Keratinocyte (primary cell): ENCODE data around the gene LINGO1.

Experiments
- EZH2 ChIP-seq: IDR thresholded peaks from one replicate; pipeline ENCODE4 v1.6.1; 2012; ENCODE audit warnings: inconsistent platforms, mild to moderate bottlenecking, low read length, moderate library complexity
- TF ChIP-seq, protein P1 (sequence below), 3 experiments: IDR thresholded peaks in 1 of 3; conservative IDR thresholded peaks in 1 of 3; optimal IDR thresholded peaks in 1 of 3; 2 replicates in 2 of 3; 3 replicates in 1 of 3; pipeline versions ENCODE3 to v1.5.1; 2011; ENCODE audit warnings: low read length in 3 of 3, mild to moderate bottlenecking in 3 of 3, moderate library complexity in 2 of 3, control low read depth in 1 of 3, inconsistent platforms in 1 of 3; ENCODE audit not compliant: insufficient read depth in 2 of 3; ENCODE audit errors: extremely low read depth in 1 of 3

DNA sequence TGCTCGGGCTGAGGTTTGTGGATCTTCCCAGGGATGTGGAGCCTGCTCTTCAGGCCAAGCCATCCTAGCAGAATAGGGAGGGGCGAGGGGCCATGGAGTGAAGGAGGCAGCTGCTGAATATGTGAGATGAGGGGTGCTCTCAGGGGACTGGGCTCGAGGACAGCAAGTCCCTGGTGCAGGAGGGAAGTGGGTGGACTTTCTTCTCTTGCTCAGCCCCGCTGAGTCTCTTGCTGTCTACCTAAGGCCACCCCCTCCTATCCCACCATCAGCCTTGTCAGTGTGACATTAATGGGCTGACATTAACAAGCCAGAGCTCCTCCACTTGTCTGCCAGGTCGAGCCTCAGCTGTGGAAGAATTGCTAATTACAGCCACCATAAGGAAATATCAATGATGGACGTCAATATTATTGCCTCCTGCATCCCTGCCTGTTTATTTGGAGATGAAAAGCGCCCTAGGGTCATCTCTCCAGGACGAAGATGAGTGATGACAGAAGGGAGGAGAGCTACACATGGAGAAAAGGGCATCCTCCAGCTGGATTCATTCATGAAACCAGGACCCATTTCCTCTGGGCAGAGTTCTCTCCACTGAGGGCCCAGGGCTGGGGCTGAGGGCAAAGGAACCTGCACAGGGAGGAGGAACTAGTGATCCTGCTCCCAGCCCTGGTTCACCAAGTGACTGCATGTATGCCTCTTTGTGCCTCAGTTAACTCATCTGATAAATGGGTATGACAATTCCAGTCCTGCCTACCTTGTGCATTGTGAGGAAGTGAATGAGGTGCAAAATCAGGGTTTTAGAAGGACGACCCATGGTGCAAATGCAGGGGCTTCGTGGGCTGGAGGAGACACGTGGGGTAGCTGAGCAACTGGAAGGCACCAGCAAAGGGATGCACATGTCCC is 34.9 kb upstream of the LINGO1 start:
- TF ChIP-seq, protein P1, sequence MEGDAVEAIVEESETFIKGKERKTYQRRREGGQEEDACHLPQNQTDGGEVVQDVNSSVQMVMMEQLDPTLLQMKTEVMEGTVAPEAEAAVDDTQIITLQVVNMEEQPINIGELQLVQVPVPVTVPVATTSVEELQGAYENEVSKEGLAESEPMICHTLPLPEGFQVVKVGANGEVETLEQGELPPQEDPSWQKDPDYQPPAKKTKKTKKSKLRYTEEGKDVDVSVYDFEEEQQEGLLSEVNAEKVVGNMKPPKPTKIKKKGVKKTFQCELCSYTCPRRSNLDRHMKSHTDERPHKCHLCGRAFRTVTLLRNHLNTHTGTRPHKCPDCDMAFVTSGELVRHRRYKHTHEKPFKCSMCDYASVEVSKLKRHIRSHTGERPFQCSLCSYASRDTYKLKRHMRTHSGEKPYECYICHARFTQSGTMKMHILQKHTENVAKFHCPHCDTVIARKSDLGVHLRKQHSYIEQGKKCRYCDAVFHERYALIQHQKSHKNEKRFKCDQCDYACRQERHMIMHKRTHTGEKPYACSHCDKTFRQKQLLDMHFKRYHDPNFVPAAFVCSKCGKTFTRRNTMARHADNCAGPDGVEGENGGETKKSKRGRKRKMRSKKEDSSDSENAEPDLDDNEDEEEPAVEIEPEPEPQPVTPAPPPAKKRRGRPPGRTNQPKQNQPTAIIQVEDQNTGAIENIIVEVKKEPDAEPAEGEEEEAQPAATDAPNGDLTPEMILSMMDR (optimal IDR thresholded peaks at IDR 0.05 in 1 of 3, IDR thresholded peaks at IDR 0.05 in 1 of 3, conservative IDR thresholded peaks at IDR 0.05 in 1 of 3; ENCODE audit: extremely low read depth in 1 of 3, insufficient read depth in 2 of 3, low read length in 3 of 3): no peak
- TF ChIP-seq EZH2: no peak
